KG1 (cell line): ENCODE data around the gene MFSD6.
A peak's percentile ranks its signal among the peaks of the same experiment; 100 is the strongest.
"Not testable (repeated sequence)": the region's sequence is repeated elsewhere in the genome, so short reads cannot be mapped to it uniquely, and the experiment has no call there.

Source experiments
- DNase-seq: peaks from one replicate; lab custom pipeline; 2025; lab: John Stamatoyannopoulos, UW

Gene MFSD6

GRCh38 chr2:190407662-190408537 is at the start of gene MFSD6:
Gene MFSD6 (plus strand): TSS chr2:190408355. CDS start chr2:190436030, 27,675 bp downstream.
- DNase-seq = no peak

- DNase-seq = not testable (repeated sequence)
Measured at GRCh38 chr2:190358655-190359448, 49.3 kb upstream of the MFSD6 start.

GRCh38 chr2:190360561-190360960 is 47.6 kb upstream of the MFSD6 start:
- DNase-seq = no peak

- DNase-seq = no peak
Measured at GRCh38 chr2:190360965-190361364, 47.2 kb upstream of the MFSD6 start.

GRCh38 chr2:190361572-190361971 is 46.6 kb upstream of the MFSD6 start:
- no peak for DNase-seq

GRCh38 chr2:190362894-190363293 is 45.3 kb upstream of the MFSD6 start:
- DNase-seq = no peak

GRCh38 chr2:190365499-190366204 is 42.5 kb upstream of the MFSD6 start:
- DNase-seq = no peak

GRCh38 chr2:190366248-190366753 is 41.9 kb upstream of the MFSD6 start:
- DNase-seq = no peak

GRCh38 chr2:190367091-190367490 is 41.1 kb upstream of the MFSD6 start:
- no peak for DNase-seq

- DNase-seq = no peak
Measured at GRCh38 chr2:190369635-190370034, 38.5 kb upstream of the MFSD6 start.

- DNase-seq = no peak
Measured at GRCh38 chr2:190376083-190376482, 32.1 kb upstream of the MFSD6 start.

- DNase-seq = no peak
Measured at GRCh38 chr2:190376591-190377245, 31.4 kb upstream of the MFSD6 start.

- no peak for DNase-seq
Measured at GRCh38 chr2:190378880-190379237, 29.3 kb upstream of the MFSD6 start.

- DNase-seq = no peak
Measured at GRCh38 chr2:190379249-190379964, 28.7 kb upstream of the MFSD6 start.

GRCh38 chr2:190380962-190381412 is 27.2 kb upstream of the MFSD6 start:
- no peak for DNase-seq

- peak; percentile 6 for DNase-seq
Measured at GRCh38 chr2:190382851-190383250, 25.3 kb upstream of the MFSD6 start.

- no peak for DNase-seq
Measured at GRCh38 chr2:190387422-190387821, 20.7 kb upstream of the MFSD6 start.

GRCh38 chr2:190396271-190396670 is 11.9 kb upstream of the MFSD6 start:
- no peak for DNase-seq

- no peak for DNase-seq
Measured at GRCh38 chr2:190402986-190403603, 5.1 kb upstream of the MFSD6 start.

- DNase-seq = no peak
Measured at GRCh38 chr2:190404487-190404886, 3.7 kb upstream of the MFSD6 start.

- no peak for DNase-seq
Measured at GRCh38 chr2:190405070-190405469, 3.1 kb upstream of the MFSD6 start.
